AG09319 (cell line): Measurements from ENCODE around the gene GALNT14.

Experiments used
- DNase-seq: peaks from one replicate; pipeline ENCODE4 v3.0.0-alpha.2; 2010; ENCODE audit warnings: low read depth; ENCODE audit errors: extremely low read depth
- TF ChIP-seq, protein P1 (sequence below): IDR thresholded peaks from 2 replicates; pipeline ENCODE4 v1.5.1; 2011; ENCODE audit warnings: low read depth, mild to moderate bottlenecking, inconsistent platforms, low read length, moderate library complexity

The GALNT14 gene

DNA sequence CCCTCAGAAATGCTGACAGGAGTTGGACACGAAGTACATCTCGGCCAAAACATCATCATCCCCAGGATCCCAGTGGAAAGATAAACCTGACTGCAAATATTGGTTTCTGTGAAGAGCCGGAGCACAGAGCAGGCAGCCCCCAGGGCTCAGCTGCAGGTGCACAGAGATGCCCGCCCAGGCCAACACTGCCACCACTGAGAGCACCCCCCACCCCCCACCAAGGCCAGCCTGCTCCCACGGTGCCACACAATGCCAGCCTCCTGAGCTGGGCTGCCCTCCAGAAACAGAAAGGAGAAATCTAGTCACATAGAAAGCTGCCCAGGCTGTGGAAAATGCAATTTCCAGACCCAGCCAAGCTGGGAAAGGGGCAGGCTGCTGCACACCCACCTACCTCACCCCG is 71.7 kb downstream of the GALNT14 start:
- no peak for DNase-seq
- TF ChIP-seq, protein P1, sequence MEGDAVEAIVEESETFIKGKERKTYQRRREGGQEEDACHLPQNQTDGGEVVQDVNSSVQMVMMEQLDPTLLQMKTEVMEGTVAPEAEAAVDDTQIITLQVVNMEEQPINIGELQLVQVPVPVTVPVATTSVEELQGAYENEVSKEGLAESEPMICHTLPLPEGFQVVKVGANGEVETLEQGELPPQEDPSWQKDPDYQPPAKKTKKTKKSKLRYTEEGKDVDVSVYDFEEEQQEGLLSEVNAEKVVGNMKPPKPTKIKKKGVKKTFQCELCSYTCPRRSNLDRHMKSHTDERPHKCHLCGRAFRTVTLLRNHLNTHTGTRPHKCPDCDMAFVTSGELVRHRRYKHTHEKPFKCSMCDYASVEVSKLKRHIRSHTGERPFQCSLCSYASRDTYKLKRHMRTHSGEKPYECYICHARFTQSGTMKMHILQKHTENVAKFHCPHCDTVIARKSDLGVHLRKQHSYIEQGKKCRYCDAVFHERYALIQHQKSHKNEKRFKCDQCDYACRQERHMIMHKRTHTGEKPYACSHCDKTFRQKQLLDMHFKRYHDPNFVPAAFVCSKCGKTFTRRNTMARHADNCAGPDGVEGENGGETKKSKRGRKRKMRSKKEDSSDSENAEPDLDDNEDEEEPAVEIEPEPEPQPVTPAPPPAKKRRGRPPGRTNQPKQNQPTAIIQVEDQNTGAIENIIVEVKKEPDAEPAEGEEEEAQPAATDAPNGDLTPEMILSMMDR = no peak

DNA sequence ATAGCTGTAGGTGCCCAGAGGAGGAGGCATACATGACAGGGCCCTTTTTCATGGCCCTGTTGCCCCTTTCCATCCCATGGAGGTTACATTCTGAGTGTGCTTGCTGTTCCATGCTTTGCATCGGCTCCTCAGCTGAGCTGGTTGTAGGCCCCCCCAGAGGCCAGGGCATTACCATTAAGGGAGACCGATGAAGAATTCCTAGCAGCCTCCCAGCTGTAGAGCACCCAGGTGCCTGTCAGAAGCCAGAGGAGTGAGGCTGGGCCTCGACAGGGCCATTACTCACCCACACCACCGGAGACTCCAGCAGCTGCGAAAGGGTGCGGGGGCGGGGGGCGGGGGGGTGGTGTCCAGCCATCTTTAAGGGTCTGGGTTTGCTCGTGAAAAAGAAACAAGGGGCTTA is 72.2 kb downstream of the GALNT14 start:
- TF ChIP-seq, protein P1 = no peak
- DNase-seq = no peak

DNA sequence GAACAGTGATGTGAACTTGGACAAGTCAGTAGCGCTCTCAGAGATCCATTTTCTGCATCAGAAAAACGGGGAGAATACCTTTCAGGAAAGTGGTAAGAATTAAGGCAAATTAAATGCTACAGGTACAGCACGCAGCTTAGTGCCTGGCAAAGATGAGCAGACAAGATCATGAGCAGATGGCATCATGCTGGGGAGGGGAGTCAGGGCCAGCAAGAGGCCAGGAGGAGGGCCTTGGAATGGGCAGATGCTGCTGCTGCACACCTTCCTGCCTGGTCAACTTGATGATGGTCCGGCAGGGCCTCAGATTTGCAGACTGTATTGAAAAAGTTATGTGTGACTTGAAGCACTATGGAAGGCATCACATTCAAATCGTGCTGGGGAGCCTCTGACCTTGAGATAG is 72.9 kb downstream of the GALNT14 start:
- TF ChIP-seq, protein P1 = no peak
- no peak for DNase-seq

DNA sequence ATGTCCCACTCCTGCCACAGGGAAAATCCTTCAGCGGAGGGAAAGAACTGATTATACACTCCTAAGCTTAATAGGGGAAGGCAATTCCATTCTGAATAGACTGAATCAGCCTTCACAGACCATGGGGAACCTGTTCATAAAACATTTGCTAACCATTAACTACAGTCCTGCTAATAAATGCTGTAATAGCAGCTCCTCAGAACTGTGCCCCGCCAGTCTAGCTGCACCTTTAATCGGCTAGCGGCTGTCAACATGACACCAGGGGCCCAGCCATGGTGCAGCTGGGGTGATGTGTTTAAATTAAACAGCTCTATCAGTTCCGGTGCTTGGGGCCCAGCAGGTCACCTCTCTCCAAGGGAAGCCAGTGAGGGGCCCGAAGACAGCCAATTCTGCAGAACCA is 77.8 kb downstream of the GALNT14 start:
- no peak for DNase-seq
- TF ChIP-seq, protein P1 = no peak

DNA sequence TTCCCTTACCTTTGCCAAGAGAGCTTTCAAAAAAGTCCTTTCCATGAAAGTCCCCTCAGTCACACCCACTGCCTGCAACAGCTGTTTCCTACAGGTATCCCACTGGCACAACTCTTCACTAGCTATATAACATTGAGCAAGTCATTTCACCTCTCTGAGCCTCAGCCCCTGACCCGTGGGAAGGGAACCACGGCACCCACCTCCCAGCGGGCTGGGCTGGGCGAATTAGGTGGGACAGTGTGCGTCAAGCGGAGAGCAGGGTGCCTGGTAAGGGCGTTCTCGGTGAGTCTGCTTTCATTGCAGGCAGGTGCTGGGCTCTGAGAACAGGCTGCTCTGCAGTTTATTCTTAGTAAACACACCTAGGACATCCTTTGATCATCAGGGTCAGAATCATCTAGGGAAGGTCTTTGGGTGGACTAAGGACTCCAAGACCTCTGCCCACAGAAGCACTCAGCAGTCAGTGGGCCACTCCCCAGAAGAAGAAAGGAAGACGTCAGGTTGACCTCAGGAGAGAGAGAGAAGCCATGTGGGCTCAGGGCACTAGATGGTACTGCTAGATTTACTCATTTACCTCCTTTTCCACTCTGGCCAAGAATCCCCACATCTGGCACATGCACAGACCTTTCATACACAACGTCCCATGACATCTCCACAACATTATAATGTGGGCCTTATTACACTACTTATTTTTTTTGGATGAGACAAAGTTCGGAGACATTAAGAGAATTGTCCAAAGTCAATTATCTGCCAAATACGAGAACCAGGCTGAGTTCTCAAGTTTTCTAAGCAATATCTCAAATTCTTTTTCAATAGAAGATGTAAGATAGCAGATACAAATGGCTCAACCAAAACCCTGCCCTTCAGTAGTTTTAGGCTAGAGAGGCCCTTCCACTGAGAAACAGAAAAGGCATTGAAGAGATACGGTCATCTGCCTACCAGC is 79.9 kb downstream of the GALNT14 start:
- no peak for DNase-seq
- TF ChIP-seq, protein P1 = no peak

DNA sequence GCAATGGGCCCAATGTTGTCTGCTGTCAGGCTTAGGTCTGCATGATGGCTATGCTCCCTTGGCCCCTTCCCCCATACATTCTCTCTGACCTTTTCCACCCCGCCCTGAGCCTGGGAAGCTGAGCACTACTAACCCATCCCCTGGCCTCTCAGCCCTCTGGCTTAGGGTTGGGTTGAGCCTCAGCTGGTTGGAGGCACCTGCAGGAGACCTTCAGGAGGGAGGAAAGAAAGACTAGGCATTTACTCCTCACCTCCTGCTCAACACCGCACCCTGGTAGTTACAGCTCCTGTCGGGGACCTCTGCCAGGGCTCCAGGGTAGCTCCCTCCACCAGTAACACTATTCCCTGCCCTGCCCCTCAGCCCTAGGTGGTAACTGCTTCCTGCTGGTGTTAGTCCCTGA is 80.5 kb downstream of the GALNT14 start:
- no peak for DNase-seq
- TF ChIP-seq, protein P1 = no peak

DNA sequence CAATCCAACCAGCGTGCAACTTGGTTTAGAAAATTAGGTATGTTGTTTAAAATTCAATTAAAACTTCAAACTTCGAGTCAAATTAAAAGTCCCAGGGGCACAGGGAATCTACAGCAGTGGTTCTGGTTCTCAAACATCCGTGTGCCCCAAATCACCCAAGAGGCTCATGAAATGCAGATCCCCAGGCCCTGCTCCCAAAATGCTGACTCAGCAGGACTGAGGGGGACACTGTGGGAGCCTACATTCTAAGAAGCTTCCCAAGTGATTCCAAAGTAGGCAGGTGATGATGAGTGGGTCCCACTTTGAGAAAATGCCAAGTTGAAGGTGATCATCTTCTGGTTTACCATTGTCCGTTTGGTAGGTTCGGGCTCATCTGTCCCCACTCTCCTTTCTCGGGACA is 82.3 kb downstream of the GALNT14 start:
- TF ChIP-seq, protein P1 = no peak
- no peak for DNase-seq
